Measurements from ENCODE around the gene MARK3.
"Not testable (repeated sequence)": the region's sequence is repeated elsewhere in the genome, so short reads cannot be mapped to it uniquely, and the experiment has no call there.

MARK3 gene

DNA sequence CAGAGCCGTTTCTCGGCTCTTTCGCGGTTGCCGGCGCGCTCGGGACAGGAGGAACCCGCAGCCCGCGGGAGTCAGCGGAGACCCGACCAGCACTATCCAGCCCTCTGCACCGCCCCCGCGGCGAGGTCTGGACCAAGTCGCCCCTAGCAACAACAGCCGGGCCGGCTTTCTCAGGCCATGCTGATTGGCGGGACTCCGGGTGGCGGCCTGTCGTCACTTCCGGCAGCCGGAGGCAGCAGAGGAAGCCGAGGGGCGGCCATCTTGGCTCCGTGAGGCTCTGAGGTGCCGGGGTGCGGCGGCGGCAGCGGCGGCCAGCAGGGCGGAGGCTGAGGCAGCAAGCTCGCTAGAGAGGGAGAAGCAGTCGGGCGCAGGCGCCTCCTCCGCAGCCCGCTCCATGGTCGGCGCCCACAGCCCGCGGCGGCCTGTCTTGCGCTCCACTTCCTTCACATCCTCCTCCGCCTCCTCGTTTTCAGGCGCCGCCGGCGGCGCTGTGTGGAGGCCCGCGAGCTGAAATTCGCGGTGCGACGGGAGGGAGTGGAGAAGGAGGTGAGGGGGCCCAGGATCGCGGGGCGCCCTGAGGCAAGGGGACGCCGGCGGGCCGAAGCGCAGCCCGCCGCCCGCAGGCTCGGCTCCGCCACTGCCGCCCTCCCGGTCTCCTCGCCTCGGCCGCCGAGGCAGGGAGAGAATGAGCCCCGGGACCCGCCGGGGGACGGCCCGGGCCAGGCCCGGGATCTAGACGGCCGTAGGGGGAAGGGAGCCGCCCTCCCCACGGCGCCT, at the start of gene MARK3:
MARK3 (plus strand) TSS at position 264 of the 777 bp plus-strand sequence. CDS start 615 bp downstream, outside the sequence.
- DNase-seq (ENCODE audit: low spot score): peak; percentile 98

DNA sequence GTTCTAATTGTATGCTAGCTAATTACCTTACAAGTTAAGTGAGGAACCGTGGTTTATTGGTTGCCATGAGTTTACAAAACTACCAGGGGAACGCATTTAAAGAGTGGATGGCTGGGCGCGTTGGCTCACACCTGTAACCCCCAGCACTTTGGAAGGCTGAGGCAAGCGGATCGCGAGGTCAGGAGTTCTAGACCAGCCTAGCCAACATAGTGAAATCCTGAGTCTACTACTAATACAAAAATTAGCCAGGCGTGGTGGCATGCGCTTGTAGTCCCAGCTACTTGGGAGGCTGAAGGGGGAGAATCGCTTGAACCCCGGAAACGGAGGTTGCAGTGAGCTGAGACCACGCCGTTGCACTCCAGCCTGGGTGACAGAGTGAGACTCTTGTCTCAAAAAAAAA, 49.0 kb upstream of the MARK3 start:
- no peak for DNase-seq (ENCODE audit: low spot score)

DNA sequence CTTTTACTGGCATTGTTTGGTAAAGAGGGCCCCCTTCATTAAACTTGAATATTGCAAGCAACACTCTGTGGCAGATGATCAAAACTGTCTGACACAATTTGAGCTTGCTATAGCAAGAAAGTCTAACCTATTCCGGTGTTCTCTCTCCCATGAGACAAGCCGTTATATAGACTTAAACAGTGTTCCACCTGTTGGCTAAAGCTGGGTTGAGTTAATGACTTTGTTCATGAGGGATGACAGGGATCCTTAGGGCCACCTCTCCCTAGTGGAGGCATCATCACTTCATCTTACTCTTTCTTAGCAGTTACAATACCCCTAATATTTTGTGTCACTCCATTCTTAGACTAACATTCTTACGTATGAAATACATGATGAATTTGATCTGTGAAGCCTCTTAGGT, 47.4 kb upstream of the MARK3 start:
- no peak for DNase-seq (ENCODE audit: low spot score)

DNA sequence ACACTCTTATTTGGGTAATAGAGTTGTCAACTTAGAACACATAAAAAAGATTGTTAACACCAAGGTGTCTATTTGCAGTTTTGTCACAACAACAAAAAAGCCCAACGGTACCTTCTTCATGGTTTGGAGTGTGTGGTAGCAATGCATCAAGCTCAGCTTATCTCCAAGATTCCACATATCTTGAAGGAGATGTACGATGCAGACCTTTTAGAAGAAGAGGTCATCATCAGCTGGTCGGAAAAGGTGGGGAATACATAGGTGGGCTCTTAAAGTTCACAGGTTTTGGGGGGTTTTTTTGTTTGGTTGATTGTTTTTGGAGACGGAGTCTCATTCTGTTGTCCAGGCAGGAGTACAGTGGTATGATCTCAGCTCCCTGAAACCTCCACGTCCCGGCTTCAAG, 45.7 kb upstream of the MARK3 start:
- DNase-seq (ENCODE audit: low spot score): no peak

DNA sequence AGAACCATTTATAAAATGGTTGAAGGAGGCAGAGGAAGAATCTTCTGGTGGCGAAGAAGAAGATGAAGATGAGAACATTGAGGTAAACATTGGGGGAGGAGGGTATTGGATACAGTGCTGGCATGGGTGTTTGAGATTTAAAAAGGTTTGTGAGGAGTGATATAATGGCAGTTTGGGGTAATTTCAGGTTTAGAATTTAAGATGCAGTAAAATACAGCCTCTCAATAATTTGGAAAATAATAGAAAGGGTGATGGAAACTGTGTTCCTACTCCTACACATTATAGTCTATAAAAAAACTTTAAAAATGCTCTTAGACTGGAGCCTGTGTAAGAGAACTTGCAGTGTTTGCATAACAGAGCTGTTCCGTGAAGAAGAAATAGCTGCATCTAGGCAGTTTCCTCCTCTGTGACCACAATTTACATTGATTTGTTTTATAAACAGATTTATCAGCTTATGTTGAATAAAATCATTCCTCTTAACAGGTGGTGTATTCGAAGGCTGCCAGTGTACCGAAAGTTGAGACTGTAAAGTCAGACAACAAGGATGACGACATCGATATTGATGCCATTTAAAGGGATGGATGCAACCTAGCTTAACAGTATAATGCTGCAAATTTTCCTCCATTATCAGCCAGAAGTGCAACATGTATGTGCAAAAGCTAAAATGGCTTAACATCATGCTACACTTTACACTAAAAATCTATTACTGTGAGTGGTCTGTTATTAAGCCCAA, 44.6 kb upstream of the MARK3 start:
- no peak for DNase-seq (ENCODE audit: low spot score)

DNA sequence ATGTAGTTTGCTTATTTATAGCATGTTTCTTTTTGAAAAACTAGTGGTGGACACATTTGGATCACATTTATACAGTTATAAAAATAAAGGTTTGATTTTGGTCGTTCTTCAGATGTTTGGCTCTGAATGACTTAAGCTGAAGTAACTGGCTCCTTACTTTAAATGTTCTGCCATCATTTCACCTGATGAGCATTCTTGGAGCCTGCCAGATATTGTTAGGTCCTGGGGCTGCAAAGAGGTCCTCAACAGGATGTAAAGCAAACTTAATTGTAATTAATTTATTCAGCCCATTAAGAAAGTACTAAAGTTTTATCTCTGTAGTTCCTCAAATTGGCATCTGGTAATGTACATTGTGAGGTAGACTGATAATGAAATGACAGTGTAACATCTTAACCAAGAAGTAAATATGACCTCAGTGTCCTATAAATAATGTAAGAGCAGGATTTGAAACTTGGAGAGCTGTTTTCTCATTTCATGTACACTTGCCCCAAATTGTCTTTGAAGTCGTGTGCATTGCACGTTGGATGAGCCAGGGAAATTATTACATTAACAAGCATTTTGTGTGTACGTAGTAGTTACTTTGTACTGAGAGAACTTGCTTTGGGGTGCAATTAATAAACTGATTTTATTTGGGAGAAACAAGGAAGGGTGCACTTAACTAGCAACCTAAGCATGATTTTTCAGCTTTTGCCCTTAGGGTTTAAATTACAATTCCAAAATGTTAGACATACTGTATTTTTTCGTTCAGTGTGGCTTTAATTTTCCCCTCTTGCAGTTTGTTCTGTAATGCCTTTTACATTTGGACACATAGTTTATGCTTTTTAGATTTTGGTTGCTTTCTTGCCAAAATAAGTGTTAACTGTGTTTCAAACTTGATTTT, 43.7 kb upstream of the MARK3 start:
- DNase-seq (ENCODE audit: low spot score): no peak

DNA sequence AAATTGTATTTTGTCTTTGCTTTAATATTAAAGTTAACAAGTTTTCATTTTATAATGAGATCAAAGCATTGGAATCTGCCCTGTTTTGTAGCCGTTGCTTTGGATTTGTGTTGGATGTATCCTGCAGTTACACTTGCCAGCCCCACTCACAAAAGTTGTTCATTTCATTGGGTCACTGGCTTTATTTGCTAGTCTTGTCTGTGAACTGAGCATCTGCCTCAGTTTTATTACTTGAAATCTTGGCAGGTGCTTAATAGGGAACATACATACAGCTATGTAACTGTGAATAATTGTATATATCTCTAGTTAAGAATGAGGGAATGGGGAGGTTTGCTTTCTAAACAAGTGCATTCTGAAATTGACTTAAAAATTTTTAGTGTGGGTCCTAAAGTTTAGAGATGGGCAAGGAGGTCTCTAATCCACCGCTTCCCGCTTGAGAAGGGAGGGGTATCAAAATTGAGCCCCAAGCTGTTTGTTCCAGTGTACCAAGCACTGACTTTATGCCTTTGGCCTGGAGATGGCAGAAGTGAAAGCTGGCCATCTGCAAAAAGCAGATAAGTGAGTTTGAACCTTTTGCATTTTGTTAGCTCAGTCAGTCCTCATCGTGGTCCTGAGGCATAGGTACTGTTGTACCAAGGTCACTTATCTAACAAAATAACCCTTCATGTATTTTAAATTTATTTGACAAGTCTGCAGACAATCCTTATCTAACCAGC, 41.9 kb upstream of the MARK3 start:
- DNase-seq (ENCODE audit: low spot score): no peak

DNA sequence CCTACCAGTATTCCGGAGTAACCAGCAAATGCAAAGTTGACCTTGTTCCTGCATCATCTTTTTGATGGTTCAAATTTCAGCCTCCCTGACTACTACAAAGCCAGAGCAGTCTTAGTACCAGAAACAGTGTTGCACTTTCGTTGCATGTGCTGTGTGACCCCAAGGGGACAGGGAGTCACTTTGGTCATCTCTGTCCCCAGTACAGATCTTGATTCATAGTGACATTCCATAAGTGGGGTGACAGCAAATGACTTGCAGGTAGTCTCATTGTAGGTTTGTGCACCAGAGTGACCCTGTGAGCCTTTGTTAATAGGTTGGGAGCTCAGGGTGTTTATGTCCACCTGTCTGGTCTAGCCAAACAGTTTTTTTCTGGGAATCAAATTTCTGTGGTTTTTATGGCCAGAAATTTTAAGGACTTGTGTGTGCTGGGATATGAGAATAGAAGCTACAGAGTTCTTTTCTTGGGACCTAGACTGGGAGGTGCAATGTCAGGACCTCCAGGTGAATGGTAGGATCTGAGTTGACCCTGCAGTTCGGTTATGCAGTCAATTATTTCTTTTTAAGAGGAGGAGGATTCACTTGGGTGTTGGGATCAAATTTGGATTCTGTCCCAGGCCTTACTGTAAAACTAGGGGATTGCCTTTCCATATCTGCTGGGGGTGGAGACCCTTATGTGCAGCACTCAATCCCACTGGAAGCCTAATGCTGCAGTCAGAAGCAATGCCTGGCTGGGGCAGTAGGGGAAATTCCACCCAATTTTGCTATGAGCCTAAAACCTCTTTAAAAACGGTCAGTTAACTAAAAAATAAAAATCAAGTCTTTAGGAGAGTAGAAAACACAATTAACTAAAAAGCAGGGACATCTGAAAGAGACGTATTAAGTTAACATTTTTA, 41.1 kb upstream of the MARK3 start:
- no peak for DNase-seq (ENCODE audit: low spot score)

DNA sequence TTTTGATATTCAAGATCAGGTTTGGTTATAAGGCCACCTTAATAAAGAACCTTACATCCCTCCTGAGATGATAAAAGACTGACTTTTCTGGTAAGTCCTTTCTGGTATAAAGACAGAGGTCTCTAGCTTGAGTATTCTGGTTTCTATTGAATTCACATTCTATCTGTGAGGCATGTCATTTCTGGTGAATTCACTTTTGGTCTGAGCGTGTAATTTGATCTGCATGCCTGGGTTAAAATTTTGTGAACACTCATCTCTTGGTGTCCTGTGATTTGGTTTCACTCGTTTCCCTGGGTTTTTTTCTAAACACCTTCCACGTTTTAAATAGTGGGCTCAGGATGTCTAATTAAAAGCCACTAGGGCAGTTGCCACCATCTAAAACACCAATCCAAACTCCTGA, 38.9 kb upstream of the MARK3 start:
- no peak for DNase-seq (ENCODE audit: low spot score)

DNA sequence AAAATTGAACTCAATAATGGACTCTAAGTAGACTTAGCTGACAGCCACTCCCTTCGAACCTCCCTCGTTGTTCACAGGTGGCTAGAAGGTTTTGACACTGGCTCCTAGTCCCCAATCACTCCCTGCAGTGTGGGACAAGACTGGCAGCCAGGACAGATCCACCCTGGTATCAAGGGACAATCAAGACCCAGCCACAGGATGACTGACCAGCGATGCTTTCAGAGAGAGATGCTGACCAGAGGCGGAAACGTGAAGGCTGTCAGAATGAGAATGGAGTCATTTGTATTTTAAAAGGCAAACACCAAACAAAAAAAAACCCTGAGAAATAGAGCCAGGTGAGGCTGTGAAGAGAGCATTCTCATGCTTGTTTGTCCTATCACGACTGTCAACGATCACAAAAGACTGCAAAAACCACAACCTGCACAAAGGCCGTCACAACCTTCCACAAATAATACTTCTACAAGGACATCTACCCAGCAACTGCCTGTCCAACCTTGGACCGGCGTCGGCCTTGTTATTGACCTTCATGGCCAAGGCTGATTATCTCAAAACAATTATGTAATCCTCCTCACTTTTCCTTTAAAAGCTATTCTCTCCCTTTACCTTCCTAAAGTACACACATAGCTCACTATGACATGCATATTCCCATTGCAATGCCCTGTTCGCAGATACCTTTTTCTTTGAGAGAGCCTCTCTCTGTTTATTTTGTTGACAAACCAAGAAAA, 38.0 kb upstream of the MARK3 start:
- DNase-seq (ENCODE audit: low spot score): no peak

DNA sequence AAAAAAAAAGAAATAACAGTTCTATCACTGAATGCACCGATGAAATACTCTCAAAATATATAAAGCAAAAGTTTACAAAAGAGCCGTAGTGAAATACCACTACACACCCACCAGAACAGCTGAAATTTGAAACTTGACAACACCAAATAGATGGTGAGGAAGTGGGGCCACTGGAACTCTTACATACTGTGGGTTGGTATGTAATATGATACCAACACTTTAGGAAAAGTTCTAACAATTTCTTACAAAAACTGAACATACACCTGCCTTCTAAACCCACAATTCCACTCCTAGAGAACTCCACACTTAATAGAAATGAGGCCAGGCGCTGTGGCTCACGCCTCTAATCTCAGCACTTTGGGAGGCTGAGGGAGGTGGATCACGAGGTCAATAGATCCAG, 37.1 kb upstream of the MARK3 start:
- DNase-seq (ENCODE audit: low spot score): no peak

DNA sequence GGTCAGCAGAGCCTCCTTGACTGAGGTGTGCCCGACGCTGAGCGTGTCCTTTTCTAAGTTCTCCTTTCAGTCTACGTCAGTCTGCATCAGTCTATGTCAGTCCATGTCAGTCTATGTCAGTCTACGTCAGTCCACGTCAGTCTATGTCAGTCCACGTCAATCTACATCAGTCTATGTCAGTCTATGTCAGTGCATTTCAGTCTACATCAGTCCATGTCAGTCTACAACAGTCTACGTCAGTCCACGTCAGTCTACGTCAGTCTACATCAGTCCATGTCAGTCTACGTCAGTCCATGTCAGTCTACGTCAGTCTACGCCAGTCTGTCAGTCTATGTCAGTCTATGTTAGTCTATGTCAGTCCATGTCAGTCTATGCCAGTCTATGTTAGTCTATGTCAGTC, 35.2 kb upstream of the MARK3 start:
- DNase-seq (ENCODE audit: low spot score): no peak

DNA sequence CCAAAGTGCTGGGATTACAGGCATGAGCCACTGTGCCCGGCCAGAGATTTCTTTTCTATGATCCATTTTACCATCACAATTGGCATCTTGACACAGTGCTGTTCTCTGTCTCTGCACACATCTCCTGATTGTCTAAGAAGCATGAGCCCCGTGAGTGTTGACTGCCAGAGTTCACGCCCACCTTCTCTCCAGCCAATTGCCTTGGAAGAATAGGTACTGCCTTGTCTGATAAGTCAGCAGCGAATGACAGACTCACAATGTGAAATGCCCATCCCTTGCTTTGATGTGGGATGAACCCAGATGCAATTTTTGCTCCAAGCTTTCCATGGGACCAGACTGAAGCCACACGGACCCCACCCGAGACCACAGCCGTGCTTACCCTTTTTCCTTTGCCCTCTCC, 31.9 kb upstream of the MARK3 start:
- no peak for DNase-seq (ENCODE audit: low spot score)

DNA sequence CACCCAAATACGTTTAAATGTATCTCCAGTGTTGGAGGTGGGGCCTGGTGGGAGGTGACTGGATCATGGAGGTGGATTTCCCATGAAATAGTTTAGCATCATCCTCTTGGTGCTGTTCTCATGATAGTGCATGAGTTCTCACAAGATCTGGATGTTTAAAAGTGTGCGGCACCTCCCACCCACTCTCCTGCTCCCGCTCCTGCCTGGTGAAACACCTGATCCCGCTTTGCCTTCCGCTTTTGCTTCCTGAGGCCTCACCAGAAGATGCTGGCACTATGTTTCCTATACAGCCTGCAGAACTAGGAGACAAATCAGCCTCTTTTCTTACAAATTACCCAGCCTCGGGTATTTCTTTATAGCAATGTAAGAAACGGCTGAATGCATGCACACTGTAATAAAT, 31.1 kb upstream of the MARK3 start:
- no peak for DNase-seq (ENCODE audit: low spot score)

DNA sequence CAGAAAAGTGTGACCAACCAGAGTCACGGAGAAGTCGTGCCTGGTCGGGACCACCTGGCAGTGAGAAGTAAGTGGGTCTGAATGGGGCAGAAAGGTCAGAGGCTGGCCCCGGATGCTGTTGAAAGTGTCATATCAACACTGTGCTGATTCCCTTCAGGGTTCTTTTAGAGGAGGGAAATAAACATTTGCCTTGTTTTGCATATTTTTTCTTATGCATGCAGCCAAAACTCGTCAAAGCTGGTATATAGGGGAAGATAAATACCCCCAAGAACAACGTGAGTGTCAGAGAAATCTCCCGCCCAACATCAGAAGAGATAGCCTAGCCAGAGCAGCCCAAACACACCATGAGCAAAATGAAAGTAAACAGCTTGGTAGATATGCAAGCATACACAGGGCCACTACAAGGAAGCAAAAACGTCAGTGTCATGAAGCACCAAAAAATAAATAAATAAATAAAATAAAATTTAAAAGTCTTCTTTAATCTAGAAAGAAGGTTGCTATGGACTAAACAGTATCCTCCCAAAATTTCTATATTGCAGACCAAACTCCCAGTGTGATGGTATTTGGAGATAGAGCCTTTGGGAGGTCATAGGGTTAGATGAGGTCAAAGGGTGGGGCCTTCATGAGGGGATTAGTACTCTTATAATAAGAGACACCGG, 29.1 kb upstream of the MARK3 start:
- no peak for DNase-seq (ENCODE audit: low spot score)

DNA sequence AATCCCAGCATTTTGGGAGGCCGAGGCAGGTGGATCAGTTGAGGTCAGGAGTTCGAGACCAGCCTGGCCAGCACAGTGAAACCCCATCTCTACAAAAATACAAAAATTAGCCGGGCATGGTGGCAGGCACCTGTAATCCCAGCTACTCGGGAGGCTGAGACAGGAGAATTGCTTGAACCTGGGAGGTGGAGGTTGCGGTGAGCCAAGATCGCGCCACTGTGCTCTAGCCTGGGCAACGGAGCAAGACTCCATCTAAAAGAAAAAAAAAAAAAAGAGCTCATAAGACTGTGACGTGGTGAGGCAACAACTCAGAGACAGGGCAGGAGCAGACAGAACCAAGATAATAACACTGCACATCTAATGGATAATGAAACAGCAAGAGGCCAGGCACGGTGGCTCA, 27.7 kb upstream of the MARK3 start:
- not testable (repeated sequence) for DNase-seq (ENCODE audit: low spot score)

DNA sequence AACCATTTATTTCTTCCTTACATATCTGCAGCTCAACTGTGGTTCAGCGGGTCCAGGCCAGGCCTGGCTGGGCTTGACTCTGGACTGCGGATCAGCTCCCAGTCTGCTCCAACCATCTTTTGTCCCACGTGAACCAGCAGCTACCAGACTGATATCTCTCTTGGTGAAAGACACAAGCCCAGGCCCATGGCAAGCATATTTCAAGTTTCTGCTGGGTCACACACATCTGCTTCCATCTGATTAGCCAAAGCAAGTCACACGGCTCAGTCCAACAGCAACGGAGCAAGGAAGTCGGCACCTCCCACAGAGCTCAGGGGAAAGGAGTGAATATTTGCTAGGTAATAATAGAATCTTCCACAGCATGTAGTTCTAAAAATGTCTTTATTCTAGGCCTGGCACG, 24.7 kb upstream of the MARK3 start:
- DNase-seq (ENCODE audit: low spot score): no peak

DNA sequence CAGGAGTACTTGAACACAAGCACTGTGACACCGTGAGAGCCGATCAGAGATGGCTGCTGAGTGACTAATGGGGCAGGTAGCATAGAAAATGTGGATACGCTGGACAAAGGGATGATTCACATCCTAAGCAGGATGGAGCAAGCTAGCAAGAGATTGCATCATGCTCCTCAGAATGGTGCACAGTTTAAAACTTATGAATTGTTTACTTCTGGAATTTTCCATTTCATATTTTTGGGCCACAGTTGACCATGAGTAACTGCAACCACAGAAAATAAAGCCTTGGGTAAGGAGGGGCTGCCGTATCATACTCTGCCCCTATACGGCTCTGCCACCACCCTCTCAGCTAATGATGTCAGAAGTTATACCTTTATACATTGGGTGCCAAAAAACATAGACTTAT, 23.3 kb upstream of the MARK3 start:
- DNase-seq (ENCODE audit: low spot score): peak; percentile 82

DNA sequence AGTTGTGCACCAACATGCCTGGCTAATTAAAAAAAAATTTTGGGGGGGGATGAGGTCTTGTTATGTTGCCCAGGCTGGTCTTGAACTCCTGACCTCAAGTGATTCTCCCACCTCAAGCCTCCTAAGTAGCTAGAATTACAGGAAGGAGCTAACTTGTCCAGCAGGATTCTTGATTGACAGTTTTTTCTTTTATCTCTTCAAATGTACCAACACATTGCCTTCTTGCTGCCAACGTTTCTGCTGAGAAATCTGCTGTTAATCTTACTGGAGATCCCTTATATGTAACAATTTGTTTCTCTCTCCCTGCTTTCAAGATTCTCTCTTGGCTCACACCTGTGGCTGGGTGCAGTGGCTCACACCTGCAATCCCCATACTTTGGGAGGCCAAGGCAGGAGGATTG, 22.4 kb upstream of the MARK3 start:
- DNase-seq (ENCODE audit: low spot score): no peak

DNA sequence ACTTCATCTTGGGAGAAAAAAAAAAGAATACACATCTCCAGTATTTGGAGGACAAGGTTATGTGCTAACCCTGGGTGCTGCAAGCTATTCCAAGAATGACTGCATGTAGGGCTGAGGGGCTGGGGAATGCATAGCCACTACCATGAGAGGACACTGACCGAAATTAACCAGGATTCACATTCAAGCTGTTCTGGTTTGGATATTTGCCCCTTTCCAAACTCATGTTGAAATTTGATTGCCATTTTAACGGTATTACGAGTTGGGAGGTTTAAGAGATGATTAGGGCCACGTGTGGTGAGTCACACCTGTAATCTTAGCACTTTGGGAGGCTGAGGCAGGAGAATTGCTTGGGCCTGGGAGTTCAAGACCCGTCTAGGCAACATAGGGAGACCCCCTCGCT, 18.5 kb upstream of the MARK3 start:
- no peak for DNase-seq (ENCODE audit: low spot score)

Data from GM03348 (cell line).